AG04449 (cell line): Measurements from ENCODE around the gene RAC2.

Experiments
- CTCF ChIA-PET: fragments of 350-600 bp; formaldehyde crosslinking; extraction: SDS; loops from one replicate; lab custom pipeline; 2021; ENCODE audit warnings: antibody characterized with exemption; lab: Yijun Ruan, JAX
- POLR2A ChIA-PET: fragments of 400-600, 350-600 bp; formaldehyde crosslinking; extraction: SDS; loops from one replicate; lab custom pipeline; 2020; ENCODE audit warnings: antibody characterized with exemption, inconsistent platforms; lab: Yijun Ruan, JAX
- DNase-seq: peaks from one replicate; pipeline ENCODE4 v3.0.0-alpha.2; 2010; ENCODE audit warnings: low read depth, low spot score
- H3K4me3 ChIP-seq: 2 replicates; pipeline ENCODE4 v1.5.1; 2011; ENCODE audit warnings: low read depth, mild to moderate bottlenecking, control low read depth, low read length
- CTCF ChIP-seq: IDR thresholded peaks from one replicate; pipeline ENCODE4 v1.5.1; 2011; ENCODE audit warnings: mild to moderate bottlenecking, moderate library complexity, low read length, control low read depth, inconsistent platforms; ENCODE audit not compliant: insufficient read depth; ENCODE audit errors: missing control alignments

RAC2 gene

DNA sequence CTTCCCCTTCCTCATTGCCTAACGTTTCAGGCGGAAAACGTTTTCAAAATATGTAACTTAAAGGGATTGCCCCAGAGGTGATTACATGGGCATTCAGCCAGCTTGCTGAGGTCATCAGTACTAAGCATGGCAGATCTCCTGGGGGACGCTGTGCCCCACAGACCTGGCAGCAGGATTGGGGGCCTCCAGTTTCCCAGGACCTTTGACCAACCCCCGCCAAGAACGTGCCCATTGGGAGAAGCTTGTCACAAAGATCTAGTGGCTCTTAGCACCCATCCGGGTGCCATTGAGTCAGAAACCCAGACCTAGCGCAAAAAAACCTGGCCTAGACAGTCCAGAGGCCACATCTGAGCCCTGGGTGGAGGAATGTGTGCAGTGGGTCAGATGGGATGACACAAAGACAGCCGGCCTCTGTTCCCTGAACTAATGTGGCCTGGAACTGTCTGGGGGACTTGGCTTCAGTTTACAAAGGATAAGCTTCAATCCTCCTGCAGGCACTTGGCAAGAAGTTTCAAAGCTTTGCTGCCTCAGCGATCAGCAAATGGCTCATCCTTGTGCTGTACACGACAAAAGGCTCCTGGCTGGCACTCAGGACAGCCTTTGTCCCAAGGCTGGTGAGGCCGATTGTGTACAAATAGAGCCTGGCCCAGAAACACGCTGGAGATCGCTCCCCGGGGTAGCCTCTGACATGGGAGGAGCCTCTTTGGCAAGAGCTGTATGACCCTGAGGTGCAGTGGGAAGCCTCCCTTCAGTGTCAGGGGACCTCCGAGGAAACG is 65.5 kb downstream of the RAC2 start:
- no peak for DNase-seq
- POLR2A ChIA-PET: no interaction called here
- CTCF ChIA-PET: interaction anchor here (1.0 to 11.4 kb wide), 6 partner anchors 8 to 20 kb away, joined by 3 to 144 read pairs (median 8); no protein-coding TSS in a partner anchor
- no peak for TF ChIP-seq CTCF
- no peak overlapping the region for H3K4me3 ChIP-seq

GRCh38 chr22:37177755-37178154 is 66.3 kb downstream of the RAC2 start:
- TF ChIP-seq CTCF: no peak
- no peak for DNase-seq
- H3K4me3 ChIP-seq: no peak overlapping the region
- POLR2A ChIA-PET: no interaction called here
- CTCF ChIA-PET: interaction anchor here (1.0 to 11.4 kb wide), 8 partner anchors 9 to 26 kb away, joined by 3 to 144 read pairs (median 6); no protein-coding TSS in a partner anchor

- ChIA-PET POLR2A (no interaction called here), CTCF (interaction anchor here (0.7 to 11.4 kb wide), 7 partner anchors 10 to 26 kb away, joined by 3 to 144 read pairs (median 5); no protein-coding TSS in a partner anchor)
- DNase-seq: no peak
- H3K4me3 ChIP-seq: no peak overlapping the region
- no peak for TF ChIP-seq CTCF
Measured at GRCh38 chr22:37177221-37177620, 66.8 kb downstream of the RAC2 start.

DNA sequence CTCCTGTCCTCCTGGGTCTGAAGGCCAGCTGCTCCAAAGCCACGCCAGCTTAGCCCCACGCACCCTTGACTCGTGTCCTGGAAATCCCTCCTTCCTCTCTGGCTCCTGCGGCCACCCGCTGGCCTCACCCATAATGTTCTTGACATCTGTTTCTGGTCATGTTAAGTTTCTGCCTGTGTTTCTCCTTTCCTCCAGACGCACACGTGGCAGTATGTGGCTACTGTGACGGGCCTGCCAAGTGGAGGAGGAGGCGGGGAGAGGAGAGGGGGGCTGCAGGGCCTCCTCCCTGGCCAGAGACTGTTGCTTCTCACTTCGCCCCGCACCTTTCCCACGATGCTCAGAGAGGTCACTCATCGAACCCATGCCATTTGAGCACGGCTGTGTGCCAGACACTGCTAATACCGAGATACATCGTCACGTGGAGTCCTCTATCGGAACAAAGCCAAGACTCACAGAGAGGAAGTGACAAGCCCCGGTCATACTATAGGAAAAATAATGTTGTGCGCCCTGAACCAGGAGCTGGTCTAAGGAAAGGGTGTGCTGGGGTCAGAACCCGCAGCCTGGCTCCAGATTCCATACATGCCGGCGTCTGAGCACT is 67.5 kb downstream of the RAC2 start:
- CTCF ChIA-PET: interaction anchor here (0.7 to 11.4 kb wide), 8 partner anchors 10 to 25 kb away, joined by 3 to 144 read pairs (median 4); partner anchors contain the start of gene C1QTNF6
- DNase-seq: no peak
- POLR2A ChIA-PET: interaction anchor here (1.0 kb wide), 1 partner anchor 23 kb away, joined by 3 read pairs; no protein-coding TSS in a partner anchor
- peak; percentile 14 for TF ChIP-seq CTCF
- H3K4me3 ChIP-seq: no peak overlapping the region; the same call in none of the 2 replicates

GRCh38 chr22:37175414-37176281 is 68.4 kb downstream of the RAC2 start:
- H3K4me3 ChIP-seq: no peak overlapping the region
- DNase-seq: no peak
- CTCF ChIA-PET: interaction anchor here (0.9 to 11.4 kb wide), 7 partner anchors 10 to 124 kb away, joined by 3 to 144 read pairs (median 7); partner anchors contain the start of genes C1QTNF6 and KCTD17
- TF ChIP-seq CTCF: no peak
- POLR2A ChIA-PET: interaction anchor here (1.0 kb wide), 1 partner anchor 23 kb away, joined by 3 read pairs; no protein-coding TSS in a partner anchor
